GM04504 (cell line): ENCODE results near the gene LRTM2.
A peak's percentile ranks its signal among the peaks of the same experiment; 100 is the strongest.

Experiments used
- DNase-seq: peaks from one replicate; pipeline ENCODE4 v3.0.0-alpha.2; 2012; ENCODE audit warnings: low read depth

The LRTM2 gene

GRCh38 chr12:1820191-1820895 is at the start of gene LRTM2:
Gene LRTM2 (plus strand): TSS chr12:1820565. CDS start chr12:1828149, 7,584 bp downstream.
- DNase-seq, result no peak

- no peak for DNase-seq
Observed at GRCh38 chr12:1773937-1774655, 46.3 kb upstream of the LRTM2 start.

GRCh38 chr12:1776170-1776921 is 44.0 kb upstream of the LRTM2 start:
- DNase-seq, result peak; percentile 64

GRCh38 chr12:1777798-1778197 is 42.6 kb upstream of the LRTM2 start:
- peak; percentile 53 for DNase-seq

- DNase-seq, result no peak
Observed at GRCh38 chr12:1778911-1779310, 41.5 kb upstream of the LRTM2 start.

- DNase-seq, result no peak
Observed at GRCh38 chr12:1779783-1780182, 40.6 kb upstream of the LRTM2 start.

GRCh38 chr12:1781772-1782171 is 38.6 kb upstream of the LRTM2 start:
- no peak for DNase-seq

GRCh38 chr12:1782215-1782614 is 38.1 kb upstream of the LRTM2 start:
- no peak for DNase-seq

- DNase-seq, result no peak
Observed at GRCh38 chr12:1787714-1788113, 32.7 kb upstream of the LRTM2 start.

GRCh38 chr12:1790444-1790843 is 29.9 kb upstream of the LRTM2 start:
- DNase-seq, result no peak

GRCh38 chr12:1791104-1791841 is 29.1 kb upstream of the LRTM2 start:
- peak; percentile 38 for DNase-seq

- DNase-seq, result no peak
Observed at GRCh38 chr12:1792406-1792805, 28.0 kb upstream of the LRTM2 start.

- DNase-seq, result no peak
Observed at GRCh38 chr12:1793426-1794210, 26.7 kb upstream of the LRTM2 start.

- DNase-seq, result no peak
Observed at GRCh38 chr12:1794440-1795090, 25.8 kb upstream of the LRTM2 start.

GRCh38 chr12:1795221-1795784 is 25.1 kb upstream of the LRTM2 start:
- DNase-seq, result no peak

- DNase-seq, result peak; percentile 78
Observed at GRCh38 chr12:1795785-1796514, 24.4 kb upstream of the LRTM2 start.

- no peak for DNase-seq
Observed at GRCh38 chr12:1796515-1797010, 23.8 kb upstream of the LRTM2 start.

GRCh38 chr12:1797011-1797901 is 23.1 kb upstream of the LRTM2 start:
- DNase-seq, result no peak
